ENCODE results near the gene AHCYL1.
"Not testable (repeated sequence)": the region's sequence is repeated elsewhere in the genome, so short reads cannot be mapped to it uniquely, and the experiment has no call there.

Gene AHCYL1

GRCh38 chr1:110021285-110021684 lies 36.7 kb downstream of the AHCYL1 start:
- TF ChIP-seq MYC (IDR thresholded peaks at IDR 0.05; ENCODE audit: low read depth, low read length) (no peak), MAX (IDR thresholded peaks at IDR 0.05; ENCODE audit: low read depth, low read length) (no peak), POLR2A (IDR thresholded peaks at IDR 0.05; ENCODE audit: extremely low read depth, insufficient read length) (no peak), CTCF (IDR thresholded peaks at IDR 0.05; ENCODE audit: low read depth, low read length) (no peak)
- no peak for DNase-seq (ENCODE audit: low read depth)
- no peak overlapping the region for H3K4me3 ChIP-seq (ENCODE audit: low read depth, low read length)

- no peak for TF ChIP-seq POLR2A (IDR thresholded peaks at IDR 0.05; ENCODE audit: extremely low read depth, insufficient read length)
- no peak for TF ChIP-seq CTCF (IDR thresholded peaks at IDR 0.05; ENCODE audit: low read depth, low read length)
- no peak for TF ChIP-seq MAX (IDR thresholded peaks at IDR 0.05; ENCODE audit: low read depth, low read length)
- no peak for TF ChIP-seq MYC (IDR thresholded peaks at IDR 0.05; ENCODE audit: low read depth, low read length)
- H3K4me3 ChIP-seq (ENCODE audit: low read depth, low read length), result no peak overlapping the region
- DNase-seq (ENCODE audit: low read depth), result no peak
Measured at GRCh38 chr1:110024613-110025012, 40.0 kb downstream of the AHCYL1 start.

- not testable (repeated sequence) for DNase-seq (ENCODE audit: low read depth); H3K4me3 ChIP-seq (ENCODE audit: low read depth, low read length)
Measured at GRCh38 chr1:110030687-110031086, 46.1 kb downstream of the AHCYL1 start.

GRCh38 chr1:110032327-110032726 lies 47.8 kb downstream of the AHCYL1 start:
- TF ChIP-seq POLR2A (IDR thresholded peaks at IDR 0.05; ENCODE audit: extremely low read depth, insufficient read length), result no peak
- TF ChIP-seq CTCF (IDR thresholded peaks at IDR 0.05; ENCODE audit: low read depth, low read length), result no peak
- no peak for TF ChIP-seq MYC (IDR thresholded peaks at IDR 0.05; ENCODE audit: low read depth, low read length)
- TF ChIP-seq MAX (IDR thresholded peaks at IDR 0.05; ENCODE audit: low read depth, low read length), result no peak
- DNase-seq (ENCODE audit: low read depth), result no peak
- no peak overlapping the region for H3K4me3 ChIP-seq (ENCODE audit: low read depth, low read length)

GRCh38 chr1:110033421-110033820 lies 48.9 kb downstream of the AHCYL1 start:
- H3K4me3 ChIP-seq (ENCODE audit: low read depth, low read length), result peak overlapping the region; percentile 92
- peak; percentile 61 for DNase-seq (ENCODE audit: low read depth)
- peak; percentile 24; the same call in 1 of the 2 replicates for TF ChIP-seq MAX (IDR thresholded peaks at IDR 0.05; ENCODE audit: low read depth, low read length)
- TF ChIP-seq POLR2A (IDR thresholded peaks at IDR 0.05; ENCODE audit: extremely low read depth, insufficient read length), result peak; percentile 41
- TF ChIP-seq CTCF (IDR thresholded peaks at IDR 0.05; ENCODE audit: low read depth, low read length), result no peak

- DNase-seq (ENCODE audit: low read depth), result no peak
- TF ChIP-seq MYC (IDR thresholded peaks at IDR 0.05; ENCODE audit: low read depth, low read length) (no peak), POLR2A (IDR thresholded peaks at IDR 0.05; ENCODE audit: extremely low read depth, insufficient read length) (no peak), MAX (IDR thresholded peaks at IDR 0.05; ENCODE audit: low read depth, low read length) (no peak), CTCF (IDR thresholded peaks at IDR 0.05; ENCODE audit: low read depth, low read length) (no peak)
- peak overlapping the region; percentile 92 for H3K4me3 ChIP-seq (ENCODE audit: low read depth, low read length)
Measured at GRCh38 chr1:110034040-110034450, 49.5 kb downstream of the AHCYL1 start.
